HL-60 (cell line): Measurements from ENCODE around the gene EML5.
A peak's percentile ranks its signal among the peaks of the same experiment; 100 is the strongest.

Source experiments
- DNase-seq, 2 experiments: peaks; one replicate each; pipeline ENCODE4 v3.0.0-alpha.2; 2010 to 2020; ENCODE audit warnings: low read depth in 1 of 2, low spot score in 1 of 2
- H3K27ac ChIP-seq: fragments of 250-450 bp; sonication (Bioruptor Pico); replicated peaks from 2 replicates; pipeline ENCODE4 v1.5.1; 2020; ENCODE audit warnings: mild to moderate bottlenecking, moderate library complexity
- H3K27me3 ChIP-seq: fragments of 250-450 bp; sonication (Bioruptor Pico); 2 replicates; pipeline ENCODE4 v1.5.1; 2021; ENCODE audit warnings: mild to moderate bottlenecking, moderate library complexity; ENCODE audit not compliant: insufficient read depth, poor library complexity, severe bottlenecking
- H3K4me3 ChIP-seq: replicated peaks from 2 replicates; pipeline ENCODE4 v1.5.1; 2011; ENCODE audit warnings: mild to moderate bottlenecking, control low read depth, low read length; ENCODE audit not compliant: insufficient read depth
- GABPA ChIP-seq: IDR thresholded peaks from 2 replicates; pipeline ENCODE4 v1.6.1; 2012; ENCODE audit warnings: low read depth
- POLR2AphosphoS5 ChIP-seq: IDR thresholded peaks from 2 replicates; pipeline ENCODE4 v1.6.1; 2012; ENCODE audit warnings: low read depth
- SPI1 ChIP-seq: IDR thresholded peaks from 2 replicates; pipeline ENCODE4 v1.6.1; 2012; ENCODE audit warnings: low read depth, mild to moderate bottlenecking, borderline replicate concordance
- TF ChIP-seq, protein P1 (sequence below): IDR thresholded peaks from one replicate; pipeline ENCODE4 v1.5.1; 2011; ENCODE audit warnings: low read length, control low read depth, inconsistent platforms; ENCODE audit not compliant: insufficient read depth
- TF ChIP-seq, protein P2 (sequence below): IDR thresholded peaks from 2 replicates; pipeline ENCODE4 v1.6.1; 2012; ENCODE audit warnings: low read depth; ENCODE audit not compliant: insufficient replicate concordance

Gene EML5

DNA sequence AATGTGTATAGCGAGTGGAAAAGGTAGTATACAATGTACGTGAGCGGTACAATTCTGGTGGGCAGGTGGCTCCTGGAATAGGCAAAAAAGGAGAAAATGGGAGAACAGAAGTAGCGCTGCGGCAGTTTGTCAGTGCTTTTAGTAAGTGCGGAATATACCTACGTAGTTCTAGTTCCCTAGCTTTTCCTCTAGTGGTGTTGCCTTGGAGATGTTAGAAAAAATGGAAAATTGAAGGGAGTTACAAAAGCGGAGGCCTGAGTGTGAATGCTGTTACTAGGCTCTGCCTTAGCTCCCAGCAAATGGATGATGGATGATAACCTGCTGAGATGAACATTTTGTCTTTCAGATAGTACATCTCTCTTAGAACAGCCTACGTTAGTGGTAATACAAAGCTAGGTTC, 32.8 kb upstream of the EML5 start:
- DNase-seq, result no peak
- H3K4me3 ChIP-seq, result no peak overlapping the region
- no peak overlapping the region for H3K27ac ChIP-seq
- TF ChIP-seq POLR2AphosphoS5 (no peak), GABPA (no peak), SPI1 (no peak)
- TF ChIP-seq, protein P1, sequence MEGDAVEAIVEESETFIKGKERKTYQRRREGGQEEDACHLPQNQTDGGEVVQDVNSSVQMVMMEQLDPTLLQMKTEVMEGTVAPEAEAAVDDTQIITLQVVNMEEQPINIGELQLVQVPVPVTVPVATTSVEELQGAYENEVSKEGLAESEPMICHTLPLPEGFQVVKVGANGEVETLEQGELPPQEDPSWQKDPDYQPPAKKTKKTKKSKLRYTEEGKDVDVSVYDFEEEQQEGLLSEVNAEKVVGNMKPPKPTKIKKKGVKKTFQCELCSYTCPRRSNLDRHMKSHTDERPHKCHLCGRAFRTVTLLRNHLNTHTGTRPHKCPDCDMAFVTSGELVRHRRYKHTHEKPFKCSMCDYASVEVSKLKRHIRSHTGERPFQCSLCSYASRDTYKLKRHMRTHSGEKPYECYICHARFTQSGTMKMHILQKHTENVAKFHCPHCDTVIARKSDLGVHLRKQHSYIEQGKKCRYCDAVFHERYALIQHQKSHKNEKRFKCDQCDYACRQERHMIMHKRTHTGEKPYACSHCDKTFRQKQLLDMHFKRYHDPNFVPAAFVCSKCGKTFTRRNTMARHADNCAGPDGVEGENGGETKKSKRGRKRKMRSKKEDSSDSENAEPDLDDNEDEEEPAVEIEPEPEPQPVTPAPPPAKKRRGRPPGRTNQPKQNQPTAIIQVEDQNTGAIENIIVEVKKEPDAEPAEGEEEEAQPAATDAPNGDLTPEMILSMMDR, result no peak
- TF ChIP-seq, protein P2, sequence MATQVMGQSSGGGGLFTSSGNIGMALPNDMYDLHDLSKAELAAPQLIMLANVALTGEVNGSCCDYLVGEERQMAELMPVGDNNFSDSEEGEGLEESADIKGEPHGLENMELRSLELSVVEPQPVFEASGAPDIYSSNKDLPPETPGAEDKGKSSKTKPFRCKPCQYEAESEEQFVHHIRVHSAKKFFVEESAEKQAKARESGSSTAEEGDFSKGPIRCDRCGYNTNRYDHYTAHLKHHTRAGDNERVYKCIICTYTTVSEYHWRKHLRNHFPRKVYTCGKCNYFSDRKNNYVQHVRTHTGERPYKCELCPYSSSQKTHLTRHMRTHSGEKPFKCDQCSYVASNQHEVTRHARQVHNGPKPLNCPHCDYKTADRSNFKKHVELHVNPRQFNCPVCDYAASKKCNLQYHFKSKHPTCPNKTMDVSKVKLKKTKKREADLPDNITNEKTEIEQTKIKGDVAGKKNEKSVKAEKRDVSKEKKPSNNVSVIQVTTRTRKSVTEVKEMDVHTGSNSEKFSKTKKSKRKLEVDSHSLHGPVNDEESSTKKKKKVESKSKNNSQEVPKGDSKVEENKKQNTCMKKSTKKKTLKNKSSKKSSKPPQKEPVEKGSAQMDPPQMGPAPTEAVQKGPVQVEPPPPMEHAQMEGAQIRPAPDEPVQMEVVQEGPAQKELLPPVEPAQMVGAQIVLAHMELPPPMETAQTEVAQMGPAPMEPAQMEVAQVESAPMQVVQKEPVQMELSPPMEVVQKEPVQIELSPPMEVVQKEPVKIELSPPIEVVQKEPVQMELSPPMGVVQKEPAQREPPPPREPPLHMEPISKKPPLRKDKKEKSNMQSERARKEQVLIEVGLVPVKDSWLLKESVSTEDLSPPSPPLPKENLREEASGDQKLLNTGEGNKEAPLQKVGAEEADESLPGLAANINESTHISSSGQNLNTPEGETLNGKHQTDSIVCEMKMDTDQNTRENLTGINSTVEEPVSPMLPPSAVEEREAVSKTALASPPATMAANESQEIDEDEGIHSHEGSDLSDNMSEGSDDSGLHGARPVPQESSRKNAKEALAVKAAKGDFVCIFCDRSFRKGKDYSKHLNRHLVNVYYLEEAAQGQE, result no peak
- no peaks in the 10 kb centered on the region for H3K27me3 ChIP-seq

DNA sequence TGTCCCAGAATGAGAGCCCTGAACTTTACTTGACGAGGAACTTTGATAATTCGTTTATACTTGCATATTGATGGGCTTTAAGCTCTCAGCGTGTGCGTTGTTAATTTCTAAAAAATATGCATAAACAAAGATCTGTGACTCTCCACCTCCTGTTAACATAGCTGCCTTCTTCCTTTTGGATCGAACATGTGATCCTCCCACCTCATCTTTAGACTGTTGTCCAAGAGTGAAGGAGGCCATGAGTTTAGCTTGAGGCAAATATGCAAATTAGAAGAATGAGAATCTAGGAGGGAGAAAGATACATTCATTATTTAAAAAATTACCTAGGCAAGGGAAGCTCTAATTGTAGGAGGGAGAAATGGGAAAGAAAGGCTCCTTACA, 32.3 kb upstream of the EML5 start:
- no peak for DNase-seq
- Histone ChIP-seq H3K27me3 (no peaks in the 10 kb centered on the region), H3K4me3 (peak overlapping the region; percentile 89), H3K27ac (peak overlapping the region; percentile 94)
- no peak for TF ChIP-seq SPI1
- no peak for TF ChIP-seq GABPA
- TF ChIP-seq POLR2AphosphoS5, result no peak
- TF ChIP-seq, protein P1, result no peak
- TF ChIP-seq, protein P2, result no peak

DNA sequence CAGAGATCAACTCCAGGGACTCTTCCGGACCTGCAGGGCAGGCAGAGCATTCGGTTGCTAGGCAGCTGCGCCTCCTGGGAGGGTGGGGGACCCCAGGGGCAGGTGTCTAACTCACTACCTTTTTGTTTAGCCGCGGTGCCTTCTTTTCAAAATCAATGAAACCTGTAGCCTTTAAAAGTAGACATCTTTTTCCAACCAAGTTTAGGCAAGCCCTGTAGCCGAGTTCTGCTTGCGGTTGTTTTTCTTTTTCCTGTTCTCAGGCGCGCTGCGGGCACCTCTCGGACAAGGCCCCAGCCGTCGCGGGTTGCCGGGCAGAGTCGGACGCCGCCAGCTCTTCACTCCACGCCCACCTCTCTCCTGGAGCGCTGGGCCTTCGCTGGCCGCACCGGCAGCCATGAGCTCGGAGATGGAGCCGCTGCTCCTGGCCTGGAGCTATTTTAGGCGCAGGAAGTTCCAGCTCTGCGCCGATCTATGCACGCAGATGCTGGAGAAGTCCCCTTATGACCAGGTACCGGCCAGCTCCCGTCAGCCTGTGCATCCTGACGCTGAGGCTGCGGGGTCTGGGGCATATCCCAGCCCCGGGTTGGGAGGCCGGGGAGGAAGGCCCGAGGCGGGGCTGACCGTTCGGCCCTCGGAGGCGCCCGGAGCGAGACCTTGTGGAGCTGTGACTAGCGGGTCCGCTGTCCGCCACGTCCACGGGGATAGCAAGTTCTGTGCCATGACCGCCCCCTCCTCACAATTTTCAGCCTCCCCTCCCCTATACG, 31.7 kb upstream of the EML5 start, which contains the start of gene TTC8:
TTC8 (plus strand) TSS at position 338 of the 764 bp plus-strand sequence; CDS start at position 395, 57 bp downstream.
- peak within 1 kb of the TSS; percentile 94 for H3K27ac ChIP-seq
- DNase-seq, result peak; percentile 80 to 89
- TF ChIP-seq, protein P2, result no peak
- TF ChIP-seq GABPA (no peak), SPI1 (no peak; the same call in 1 of the 2 replicates), POLR2AphosphoS5 (peak; percentile 69; the same call in 1 of the 2 replicates)
- TF ChIP-seq, protein P1, result no peak
- H3K27me3 ChIP-seq, result no peaks in the 10 kb centered on the region
- H3K4me3 ChIP-seq, result peak within 1 kb of the TSS; percentile 89
